Bronchus fibroblast of lung (primary cell): Measurements from ENCODE around the gene SCD5. TPM values are rescaled to one million over a fixed set of nuclear protein-coding genes. Genes with fewer than 3 reads are reported as not detected.

Experiments used
- total RNA-seq: library from RNA; depleted of rRNA; stranded (reverse); fragments of >200 nt; gene quantifications from 2 replicates; pipeline ENCODE4 v1.2.3, GENCODE V29; 2015

The SCD5 gene
- total RNA-seq: 4.0 and 4.9 TPM in 2 replicates

GRCh38 chr4:82798168-82799005 lies at the start of gene SCD5:
Gene SCD5, minus strand, starts transcription at chr4:82798796. Its CDS starts 259 bp downstream, at chr4:82798537.

Other genes starting within 250 kb of the SCD5 start
- 0.30 and 0.34 TPM in 2 replicates for gene TMEM150C, start 236.8 kb downstream of the SCD5 start, total RNA-seq
- gene SEC31A, start 92.4 kb upstream of the SCD5 start, total RNA-seq: 143 and 162 TPM in 2 replicates
- 1.9 and 5.9 TPM in 2 replicates for gene THAP9, start 101.9 kb upstream of the SCD5 start, total RNA-seq
- gene LIN54, start 212.0 kb upstream of the SCD5 start, total RNA-seq: 13.4 and 13.5 TPM in 2 replicates
- 50.3 and 52.0 TPM in 2 replicates for gene COPS4, start 236.4 kb upstream of the SCD5 start, total RNA-seq